ENCODE measurements around the gene RLN2.

The RLN2 gene

GRCh38 chr9:5269249-5269715, 35.2 kb downstream of the RLN2 start:
- no peak for DNase-seq

- DNase-seq, result no peak
These were observed 38.6 kb downstream of the RLN2 start for GRCh38 chr9:5265939-5266338.

GRCh38 chr9:5264219-5264595, 40.3 kb downstream of the RLN2 start:
- DNase-seq, result no peak

GRCh38 chr9:5263351-5264218, 40.9 kb downstream of the RLN2 start:
- no peak for DNase-seq
